NCI-H1417 treated with DMSO at 0.1 percent for 48 hours (cell line): ENCODE measurements around the gene HS3ST5.
"Not testable (repeated sequence)": the region's sequence is repeated elsewhere in the genome, so short reads cannot be mapped to it uniquely, and the experiment has no call there.

Source experiments
- DNase-seq: peaks from one replicate; lab custom pipeline; 2025; lab: John Stamatoyannopoulos, UW

Gene HS3ST5

GRCh38 chr6:114090626-114091025 lies 252.2 kb downstream of the HS3ST5 start:
- DNase-seq = no peak

GRCh38 chr6:114087496-114087895 lies 255.3 kb downstream of the HS3ST5 start:
- DNase-seq = no peak

GRCh38 chr6:114085211-114085610 lies 257.6 kb downstream of the HS3ST5 start:
- DNase-seq = no peak

GRCh38 chr6:114084327-114084890 lies 258.4 kb downstream of the HS3ST5 start:
- DNase-seq = no peak

- DNase-seq = no peak
Observed at GRCh38 chr6:114083251-114083650, 259.6 kb downstream of the HS3ST5 start.

- no peak for DNase-seq
Observed at GRCh38 chr6:114081730-114082129, 261.1 kb downstream of the HS3ST5 start.

- DNase-seq = no peak
Observed at GRCh38 chr6:114080891-114081510, 261.8 kb downstream of the HS3ST5 start.

GRCh38 chr6:114080410-114080809 lies 262.4 kb downstream of the HS3ST5 start:
- not testable (repeated sequence) for DNase-seq

- DNase-seq = no peak
Observed at GRCh38 chr6:114075777-114076176, 267.0 kb downstream of the HS3ST5 start.

GRCh38 chr6:114075300-114075699 lies 267.5 kb downstream of the HS3ST5 start:
- no peak for DNase-seq

GRCh38 chr6:114068771-114069170 lies 274.1 kb downstream of the HS3ST5 start:
- DNase-seq = no peak

- DNase-seq = no peak
Observed at GRCh38 chr6:114068116-114068515, 274.7 kb downstream of the HS3ST5 start.

GRCh38 chr6:114064862-114065261 lies 278.0 kb downstream of the HS3ST5 start:
- DNase-seq = no peak

- no peak for DNase-seq
Observed at GRCh38 chr6:114063956-114064355, 278.9 kb downstream of the HS3ST5 start.

GRCh38 chr6:114062199-114062598 lies 280.6 kb downstream of the HS3ST5 start:
- DNase-seq = no peak

GRCh38 chr6:114061741-114062140 lies 281.1 kb downstream of the HS3ST5 start:
- DNase-seq = no peak

GRCh38 chr6:114061116-114061515 lies 281.7 kb downstream of the HS3ST5 start:
- no peak for DNase-seq

- no peak for DNase-seq
Observed at GRCh38 chr6:114058435-114058834, 284.4 kb downstream of the HS3ST5 start.

GRCh38 chr6:114055763-114056162 lies 287.1 kb downstream of the HS3ST5 start:
- DNase-seq = no peak

GRCh38 chr6:114055349-114055748 lies 287.5 kb downstream of the HS3ST5 start:
- DNase-seq = no peak

GRCh38 chr6:114053791-114054190 lies 289.0 kb downstream of the HS3ST5 start:
- DNase-seq = no peak

- DNase-seq = no peak
Observed at GRCh38 chr6:114052141-114052540, 290.7 kb downstream of the HS3ST5 start.

- peak; percentile 12 for DNase-seq
Observed at GRCh38 chr6:114051031-114051430, 291.8 kb downstream of the HS3ST5 start.

GRCh38 chr6:114049367-114049966 lies 293.4 kb downstream of the HS3ST5 start:
- DNase-seq = no peak
